ENCODE measurements around the gene DGKK.

DGKK gene

GRCh38 chrX:50470103-50471031 is at the start of gene DGKK:
Gene DGKK, minus strand, starts transcription at chrX:50470825. Its CDS starts 147 bp downstream, at chrX:50470678.
- no peak for DNase-seq

GRCh38 chrX:50514811-50515210 is 44.2 kb upstream of the DGKK start:
- DNase-seq: no peak

GRCh38 chrX:50497114-50497513 is 26.5 kb upstream of the DGKK start:
- DNase-seq: no peak

GRCh38 chrX:50495616-50496015 is 25.0 kb upstream of the DGKK start:
- no peak for DNase-seq

GRCh38 chrX:50492720-50493119 is 22.1 kb upstream of the DGKK start:
- DNase-seq: no peak

- no peak for DNase-seq
These were observed 14.0 kb upstream of the DGKK start for GRCh38 chrX:50484662-50485061.

- DNase-seq: no peak
These were observed 12.7 kb upstream of the DGKK start for GRCh38 chrX:50483283-50483682.

GRCh38 chrX:50475208-50475607 is 4.6 kb upstream of the DGKK start:
- DNase-seq: no peak

GRCh38 chrX:50471390-50471789 is 765 bp upstream of the DGKK start:
- no peak for DNase-seq

GRCh38 chrX:50469206-50469605 is 1.4 kb downstream of the DGKK start:
- DNase-seq: no peak

- DNase-seq: no peak
These were observed 11.0 kb downstream of the DGKK start for GRCh38 chrX:50459615-50460014.

GRCh38 chrX:50458483-50458882 is 12.1 kb downstream of the DGKK start:
- no peak for DNase-seq

- DNase-seq: no peak
These were observed 13.7 kb downstream of the DGKK start for GRCh38 chrX:50456712-50457484.

GRCh38 chrX:50452782-50453181 is 17.8 kb downstream of the DGKK start:
- no peak for DNase-seq

- DNase-seq: no peak
These were observed 20.3 kb downstream of the DGKK start for GRCh38 chrX:50450324-50450723.

- no peak for DNase-seq
These were observed 22.1 kb downstream of the DGKK start for GRCh38 chrX:50448565-50448964.

GRCh38 chrX:50447535-50447934 is 23.1 kb downstream of the DGKK start:
- no peak for DNase-seq

GRCh38 chrX:50442426-50443116 is 28.1 kb downstream of the DGKK start:
- no peak for DNase-seq

GRCh38 chrX:50436797-50437196 is 33.8 kb downstream of the DGKK start:
- no peak for DNase-seq

- DNase-seq: no peak
These were observed 37.8 kb downstream of the DGKK start for GRCh38 chrX:50432829-50433289.

- no peak for DNase-seq
These were observed 39.0 kb downstream of the DGKK start for GRCh38 chrX:50431623-50432022.

- DNase-seq: no peak
These were observed 39.6 kb downstream of the DGKK start for GRCh38 chrX:50430917-50431575.

- DNase-seq: no peak
These were observed 42.5 kb downstream of the DGKK start for GRCh38 chrX:50428174-50428573.

Measured in T1000 (cell line).